ENCODE results near the gene SUSD2.

DNA sequence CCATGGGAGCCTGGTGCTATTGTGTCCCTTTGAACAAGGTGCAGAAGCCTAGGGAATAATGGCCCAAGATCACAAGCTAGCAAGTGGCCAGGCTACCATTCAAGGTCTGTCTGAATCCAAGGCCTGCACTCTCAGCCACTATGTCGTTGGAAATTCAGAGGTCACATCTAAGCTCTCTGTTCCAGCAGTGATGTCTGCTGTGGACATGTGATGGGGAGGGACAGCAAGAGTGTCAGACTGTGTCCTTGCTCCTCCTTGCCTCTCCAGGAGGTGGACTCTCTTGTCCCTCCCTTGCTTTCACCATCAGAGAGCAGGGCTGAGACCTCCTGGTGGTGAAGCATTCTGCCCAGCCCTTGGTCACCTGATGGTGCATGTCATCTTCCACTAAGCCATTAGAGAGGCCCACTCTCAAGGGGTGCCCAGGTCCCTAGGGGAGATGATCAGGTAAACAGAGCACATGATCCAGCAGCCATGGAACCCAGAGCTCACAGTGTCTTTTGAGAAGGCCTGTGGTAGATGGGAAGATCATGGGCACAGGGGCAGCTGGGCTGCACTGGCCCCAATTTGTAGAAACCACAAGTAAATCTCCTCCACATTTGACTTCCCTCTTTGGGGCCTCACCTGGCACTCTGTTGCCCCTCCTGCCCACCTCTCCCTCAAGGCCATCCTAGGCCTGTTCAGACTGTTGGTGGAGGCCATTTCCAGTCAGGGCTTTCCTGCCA is 37.1 kb upstream of the SUSD2 start:
- TF ChIP-seq, protein P1, sequence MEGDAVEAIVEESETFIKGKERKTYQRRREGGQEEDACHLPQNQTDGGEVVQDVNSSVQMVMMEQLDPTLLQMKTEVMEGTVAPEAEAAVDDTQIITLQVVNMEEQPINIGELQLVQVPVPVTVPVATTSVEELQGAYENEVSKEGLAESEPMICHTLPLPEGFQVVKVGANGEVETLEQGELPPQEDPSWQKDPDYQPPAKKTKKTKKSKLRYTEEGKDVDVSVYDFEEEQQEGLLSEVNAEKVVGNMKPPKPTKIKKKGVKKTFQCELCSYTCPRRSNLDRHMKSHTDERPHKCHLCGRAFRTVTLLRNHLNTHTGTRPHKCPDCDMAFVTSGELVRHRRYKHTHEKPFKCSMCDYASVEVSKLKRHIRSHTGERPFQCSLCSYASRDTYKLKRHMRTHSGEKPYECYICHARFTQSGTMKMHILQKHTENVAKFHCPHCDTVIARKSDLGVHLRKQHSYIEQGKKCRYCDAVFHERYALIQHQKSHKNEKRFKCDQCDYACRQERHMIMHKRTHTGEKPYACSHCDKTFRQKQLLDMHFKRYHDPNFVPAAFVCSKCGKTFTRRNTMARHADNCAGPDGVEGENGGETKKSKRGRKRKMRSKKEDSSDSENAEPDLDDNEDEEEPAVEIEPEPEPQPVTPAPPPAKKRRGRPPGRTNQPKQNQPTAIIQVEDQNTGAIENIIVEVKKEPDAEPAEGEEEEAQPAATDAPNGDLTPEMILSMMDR (IDR thresholded peaks at IDR 0.05; ENCODE audit: low read depth, low read length, missing input control) = no peak
- TF ChIP-seq, protein P2, sequence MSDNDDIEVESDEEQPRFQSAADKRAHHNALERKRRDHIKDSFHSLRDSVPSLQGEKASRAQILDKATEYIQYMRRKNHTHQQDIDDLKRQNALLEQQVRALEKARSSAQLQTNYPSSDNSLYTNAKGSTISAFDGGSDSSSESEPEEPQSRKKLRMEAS (IDR thresholded peaks at IDR 0.05) = no peak
- TF ChIP-seq YY1 (IDR thresholded peaks at IDR 0.05) = no peak
- TF ChIP-seq TAF1 (conservative IDR thresholded peaks at IDR 0.05) = no peak
- no peak for TF ChIP-seq JUND (IDR thresholded peaks at IDR 0.05)
